HG03575 (cell line): ENCODE data around the gene YIPF3.

Source experiments
- ATAC-seq: cut with Tn5 transposase; IDR thresholded peaks from one replicate; pipeline ENCODE4 v1.9.1; 2021; ENCODE audit not compliant: unreplicated experiment, insufficient number of reproducible peaks, low FRiP score; ENCODE audit errors: extremely low read depth

YIPF3 gene

DNA sequence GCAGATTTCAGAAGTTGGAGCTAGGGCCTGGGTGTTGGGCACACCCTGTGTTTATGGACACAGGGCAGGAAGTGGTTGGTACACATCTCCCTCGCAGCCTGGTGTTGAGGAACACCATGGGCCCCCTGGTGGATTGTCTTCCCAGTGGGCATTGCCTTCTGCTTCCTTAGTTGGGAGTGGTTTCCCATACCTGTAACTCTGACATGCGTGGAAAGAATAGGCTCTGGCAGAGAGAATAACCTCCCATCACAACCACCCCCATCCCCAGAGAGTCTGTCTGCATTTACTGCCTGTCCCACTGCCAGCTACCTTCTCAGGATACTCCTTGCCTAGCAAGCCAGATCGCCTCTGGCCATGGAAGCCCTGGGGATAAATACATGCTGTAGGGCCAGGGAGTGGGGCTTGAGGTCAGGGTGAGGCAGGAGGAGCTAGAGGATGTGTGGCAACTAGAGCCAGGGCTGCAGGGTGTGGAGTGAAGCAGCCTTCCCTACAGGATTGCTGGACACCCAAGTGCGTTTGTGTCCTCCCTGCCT lies 21.3 kb downstream of the YIPF3 start:
- no peak for ATAC-seq

- no peak for ATAC-seq
Observed at GRCh38 chr6:43494766-43495165, 22.0 kb downstream of the YIPF3 start.

DNA sequence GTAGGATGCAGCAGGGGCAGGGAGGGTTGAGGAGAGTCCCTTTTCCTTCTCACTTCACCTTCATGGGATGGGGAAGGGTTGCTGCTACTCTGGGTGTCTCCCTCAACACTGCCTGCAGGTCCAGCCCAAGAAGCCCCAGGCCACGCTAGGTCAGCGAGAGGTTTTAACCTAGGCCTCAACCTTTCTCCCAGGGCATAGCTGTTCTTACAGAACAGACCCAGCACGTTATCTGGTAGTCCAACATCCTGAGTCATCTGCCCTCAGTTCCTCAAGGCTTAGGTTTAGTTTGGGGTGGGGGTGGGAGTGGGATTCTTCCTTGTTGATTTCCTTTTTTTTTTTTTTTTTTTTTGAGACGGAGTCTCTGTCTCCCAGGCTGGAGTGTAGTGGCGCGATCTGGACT lies 22.4 kb downstream of the YIPF3 start:
- ATAC-seq: no peak

DNA sequence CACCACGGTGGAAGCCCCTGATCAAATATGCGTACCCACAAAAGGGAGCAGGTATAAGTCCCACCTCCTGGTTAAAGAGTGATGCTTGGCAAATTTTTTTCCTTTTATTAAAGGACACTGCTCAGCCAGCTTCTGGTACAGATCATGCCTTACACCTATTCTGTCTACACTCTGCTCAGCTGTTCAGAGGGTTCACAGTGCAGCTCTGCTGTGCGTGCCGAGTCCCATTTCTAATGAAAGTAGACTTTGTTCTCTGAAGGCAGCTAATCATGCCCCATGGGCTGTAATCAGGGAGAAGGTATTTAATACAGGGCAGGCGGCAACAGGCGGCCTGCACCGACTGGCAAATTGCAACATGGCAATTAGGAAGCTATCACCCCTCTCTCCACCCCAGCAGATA lies 22.9 kb downstream of the YIPF3 start:
- ATAC-seq: no peak

GRCh38 chr6:43493230-43493629 lies 23.5 kb downstream of the YIPF3 start:
- ATAC-seq: no peak

GRCh38 chr6:43492673-43493072 lies 24.1 kb downstream of the YIPF3 start:
- ATAC-seq: no peak

GRCh38 chr6:43491750-43492661 lies 24.7 kb downstream of the YIPF3 start:
- ATAC-seq: no peak

- no peak for ATAC-seq
Observed at GRCh38 chr6:43490523-43490939, 26.2 kb downstream of the YIPF3 start.

GRCh38 chr6:43489277-43490072 lies 27.3 kb downstream of the YIPF3 start:
- no peak for ATAC-seq

DNA sequence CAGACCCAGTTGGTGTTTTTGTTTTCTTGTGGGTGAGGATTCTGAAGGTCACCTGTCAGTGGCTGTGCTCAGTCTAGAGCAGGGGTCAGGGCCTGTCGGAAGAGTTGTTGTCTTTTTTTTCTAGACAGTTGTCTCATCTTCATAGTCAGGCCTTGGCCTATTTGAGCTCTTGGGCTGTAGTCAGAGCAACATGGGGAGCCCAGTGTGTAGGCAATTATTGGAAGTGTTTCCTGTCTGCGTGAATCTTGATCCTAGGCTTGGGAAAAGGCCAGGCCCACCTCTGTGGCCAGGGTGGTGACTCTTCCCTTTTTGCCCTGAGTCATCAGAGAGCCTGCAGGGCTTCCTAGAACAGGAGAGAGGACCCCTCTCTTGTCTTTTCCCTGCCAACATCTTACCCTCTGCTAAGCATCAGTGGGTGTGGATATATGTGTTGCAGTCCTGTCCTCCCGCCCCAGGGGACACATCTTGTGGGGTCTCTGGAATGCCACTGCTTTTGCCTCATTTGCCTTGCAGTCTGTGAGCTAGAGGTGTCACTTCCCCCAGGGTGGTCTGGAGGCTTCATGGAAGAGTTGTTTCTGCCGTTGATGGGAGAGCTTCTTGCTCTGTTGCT lies 28.0 kb downstream of the YIPF3 start:
- ATAC-seq: no peak

DNA sequence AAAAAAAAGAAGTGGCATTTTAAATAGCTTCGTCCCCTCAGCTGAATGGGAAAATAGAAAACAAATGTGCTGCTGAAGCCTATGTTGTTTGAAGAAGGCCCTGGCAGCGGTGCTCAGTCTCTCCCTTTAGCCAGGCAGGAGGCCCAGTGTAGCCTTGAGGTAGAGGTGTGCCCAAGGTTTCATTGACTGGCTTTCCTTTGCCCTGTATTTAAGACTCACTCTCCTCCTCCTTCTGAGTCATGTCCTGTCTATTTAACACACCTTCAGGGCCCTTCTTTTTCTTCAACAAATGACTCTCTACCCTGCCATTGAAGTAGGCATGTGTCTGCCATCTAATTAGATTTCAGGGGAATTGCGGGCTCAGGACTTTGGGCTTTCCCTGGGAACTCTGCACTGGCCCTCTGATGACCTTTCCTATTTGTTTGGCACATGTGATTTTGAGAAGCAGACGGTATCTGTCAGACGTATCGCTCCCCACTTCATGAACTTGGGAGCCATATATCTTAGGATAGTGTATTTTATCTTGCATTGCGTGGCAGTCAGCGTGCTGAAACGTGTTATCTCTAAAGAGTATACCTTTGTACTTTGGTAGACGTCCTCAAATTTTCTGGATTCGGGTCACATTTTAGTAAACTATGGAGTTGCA lies 35.0 kb downstream of the YIPF3 start:
- ATAC-seq: no peak

GRCh38 chr6:43481075-43481474 lies 35.7 kb downstream of the YIPF3 start:
- ATAC-seq: no peak

DNA sequence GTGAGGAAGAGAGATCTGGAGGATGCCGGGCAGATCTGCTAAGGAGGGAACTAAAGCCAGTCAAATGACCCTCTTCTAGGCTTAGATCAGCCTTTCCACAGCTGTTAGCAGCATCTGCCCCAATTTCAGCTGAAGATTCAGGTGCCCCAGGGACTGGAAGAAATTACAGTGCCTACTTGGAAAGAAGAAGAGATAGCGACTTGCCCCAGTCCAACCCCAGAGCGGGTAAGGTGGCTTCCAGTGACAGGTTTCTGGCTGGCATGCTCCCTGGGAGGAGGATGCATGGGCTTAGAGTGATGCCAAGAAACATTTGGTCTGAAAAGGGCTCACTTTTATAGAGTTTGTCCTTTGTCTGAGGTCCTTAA lies 38.7 kb downstream of the YIPF3 start:
- ATAC-seq: no peak

GRCh38 chr6:43477235-43478007 lies 39.3 kb downstream of the YIPF3 start, which contains the start of gene TJAP1:
Gene TJAP1, plus strand, starts transcription at chr6:43477570. Its CDS starts 21,432 bp downstream, at chr6:43499002.
- no peak for ATAC-seq

- ATAC-seq: no peak
Observed at GRCh38 chr6:43476746-43477145, 40.0 kb downstream of the YIPF3 start.

- ATAC-seq: no peak
Observed at GRCh38 chr6:43475516-43475915, 41.2 kb downstream of the YIPF3 start.

- ATAC-seq: no peak
Observed at GRCh38 chr6:43472515-43472914, 44.2 kb downstream of the YIPF3 start.

DNA sequence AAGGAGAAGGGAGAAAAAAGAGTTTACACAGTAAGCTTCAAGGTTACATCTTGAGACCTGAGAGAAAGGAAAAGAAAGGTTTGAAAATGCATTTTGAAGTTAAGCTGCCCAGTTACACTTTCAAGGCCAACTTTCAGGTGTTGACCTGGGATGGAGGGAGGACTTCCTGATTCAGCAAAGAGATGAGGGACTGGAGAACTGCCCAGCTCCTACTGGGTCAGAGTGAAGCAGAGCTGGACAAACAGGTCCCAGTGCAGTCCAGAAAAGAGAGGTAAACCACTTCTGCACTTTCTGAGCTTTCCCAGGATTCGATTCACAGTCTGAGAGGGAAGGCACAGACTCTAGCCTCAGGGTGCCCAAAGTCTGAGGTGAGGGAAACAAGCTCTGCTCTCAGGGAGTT lies 45.3 kb downstream of the YIPF3 start:
- ATAC-seq: no peak
